ENCODE measurements around the gene GOLGA6C.
"Not testable (repeated sequence)": the region's sequence is repeated elsewhere in the genome, so short reads cannot be mapped to it uniquely, and the experiment has no call there.

GOLGA6C gene

DNA sequence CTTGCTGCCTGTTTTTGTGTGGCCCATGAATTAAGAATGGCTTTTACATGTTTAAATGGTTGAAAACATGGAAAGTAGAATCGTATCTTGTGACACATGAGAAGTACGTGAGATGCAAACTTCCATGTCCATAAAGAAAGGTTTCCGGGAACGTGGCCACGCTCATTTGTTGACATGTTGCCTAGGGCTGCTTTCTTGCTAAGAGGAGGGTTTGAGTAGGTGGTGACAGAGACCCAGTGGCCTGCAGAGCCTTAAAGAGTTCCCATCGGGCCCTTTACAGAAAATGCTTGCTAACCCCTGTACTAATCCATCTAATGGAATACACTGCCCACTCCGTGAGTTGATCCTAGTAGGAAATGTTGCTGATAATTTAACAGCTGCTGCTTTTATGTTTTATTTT, 31.0 kb upstream of the GOLGA6C start:
- DNase-seq (ENCODE audit: low read depth in 2 of 3, low spot score in 1 of 3), result not testable (repeated sequence)

DNA sequence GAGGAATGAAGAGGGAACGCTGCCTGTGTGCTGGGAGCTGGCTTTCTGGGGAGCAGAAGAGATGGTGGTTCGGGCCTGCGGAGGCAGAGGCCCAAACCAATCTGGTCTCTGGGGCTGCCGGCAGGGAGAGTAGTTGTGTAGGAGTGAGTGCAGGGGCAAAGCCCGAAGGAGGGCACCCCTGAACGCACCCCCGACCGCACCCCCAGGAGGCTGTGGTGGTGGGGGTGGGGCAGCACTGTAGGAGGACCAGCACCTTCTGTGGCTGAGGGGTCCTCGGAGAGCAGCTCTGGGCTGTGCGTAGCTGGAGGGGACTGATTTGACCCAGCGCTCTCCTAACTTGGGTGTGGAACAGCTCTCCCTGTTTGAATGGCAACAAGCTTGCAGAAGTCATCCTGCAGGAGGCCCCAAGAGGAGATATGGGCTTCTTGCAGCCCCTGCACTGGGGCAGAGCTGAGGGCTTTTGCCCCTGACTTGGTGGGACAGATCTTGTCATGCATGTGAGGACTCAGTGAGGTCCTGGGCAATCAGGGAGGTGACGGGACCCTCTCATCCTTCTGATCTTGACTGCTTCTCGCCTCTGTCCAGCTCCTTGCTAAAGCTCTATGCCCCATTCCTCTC, 30.4 kb upstream of the GOLGA6C start:
- no peak for DNase-seq (ENCODE audit: low read depth in 2 of 3, low spot score in 1 of 3)

DNA sequence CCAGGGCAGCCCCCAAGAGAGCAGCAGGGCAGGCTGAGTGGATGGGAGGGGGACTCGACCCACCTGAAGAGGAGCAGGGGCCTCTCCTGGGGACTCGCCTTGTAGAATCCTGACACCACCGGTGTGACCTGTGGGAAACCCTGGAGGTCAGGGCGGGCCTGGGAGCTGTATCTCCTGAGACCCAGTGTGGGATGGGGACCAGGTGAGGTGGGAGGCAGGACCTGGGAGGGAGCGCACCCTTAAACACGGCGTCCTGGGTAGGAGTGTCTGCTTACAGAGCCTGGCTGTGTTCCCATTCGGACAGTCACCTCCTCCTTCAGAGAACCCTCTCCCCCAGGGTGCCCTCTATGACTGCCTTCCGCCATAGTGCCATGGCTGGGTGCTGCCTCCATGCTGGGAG, 29.3 kb upstream of the GOLGA6C start:
- no peak for DNase-seq (ENCODE audit: low read depth in 2 of 3, low spot score in 1 of 3)

DNA sequence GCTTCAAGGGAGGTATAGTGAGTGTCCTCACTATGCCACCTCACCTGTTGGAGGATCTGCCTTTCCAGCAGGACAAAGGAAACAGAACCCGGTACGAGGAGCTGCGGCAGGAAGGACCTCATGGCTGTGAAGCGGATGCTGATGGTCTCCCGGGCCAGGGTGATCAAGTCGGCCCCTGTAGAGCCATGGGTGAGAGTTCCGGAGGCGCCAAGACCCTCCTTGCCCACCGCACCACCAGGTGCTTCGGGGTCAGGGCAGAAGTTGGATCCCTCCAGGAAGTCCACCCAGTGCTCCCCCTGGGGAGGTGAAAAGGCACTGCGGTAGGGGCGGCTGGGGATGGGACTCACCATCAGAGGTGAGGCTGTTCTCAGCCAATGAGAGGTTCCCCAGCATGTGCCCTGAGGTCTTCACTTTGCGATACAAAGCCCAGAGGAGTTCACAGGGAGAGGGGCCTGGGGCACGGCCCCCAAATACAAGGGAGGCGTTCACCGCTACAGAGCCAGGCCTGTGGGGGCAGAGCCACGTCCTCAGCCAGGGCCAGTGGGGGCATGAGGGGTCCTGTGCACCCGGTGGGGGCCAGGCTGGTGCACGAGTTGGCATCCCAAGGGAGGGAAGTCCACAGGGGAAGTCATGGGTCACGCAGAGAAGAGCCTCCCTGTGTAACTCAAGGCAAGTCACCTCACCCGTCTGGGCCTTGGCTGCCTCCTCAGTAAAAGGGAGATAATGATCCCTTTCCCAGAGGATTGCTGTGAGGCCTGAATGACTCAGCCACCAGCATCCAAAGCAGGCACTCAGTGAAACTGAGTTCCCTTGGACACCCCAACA, 28.7 kb upstream of the GOLGA6C start:
- no peak for DNase-seq (ENCODE audit: low read depth in 2 of 3, low spot score in 1 of 3)

DNA sequence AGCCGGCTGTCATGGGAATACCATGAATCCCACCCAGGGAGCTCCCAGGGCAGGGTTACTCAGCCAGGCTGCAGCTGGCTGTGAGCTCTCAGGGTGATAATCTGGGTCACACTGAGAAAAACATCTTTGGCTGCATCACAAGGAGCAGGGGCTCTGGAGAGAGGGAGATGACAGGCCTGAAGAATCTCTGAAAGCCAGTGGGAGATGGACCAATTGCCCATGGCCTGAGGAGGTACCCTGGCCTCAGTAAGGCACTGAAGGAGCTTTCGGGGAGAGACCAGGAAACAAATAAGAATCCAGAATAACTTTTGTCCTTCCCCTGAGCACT, 28.2 kb upstream of the GOLGA6C start:
- DNase-seq (ENCODE audit: low read depth in 2 of 3, low spot score in 1 of 3), result no peak

DNA sequence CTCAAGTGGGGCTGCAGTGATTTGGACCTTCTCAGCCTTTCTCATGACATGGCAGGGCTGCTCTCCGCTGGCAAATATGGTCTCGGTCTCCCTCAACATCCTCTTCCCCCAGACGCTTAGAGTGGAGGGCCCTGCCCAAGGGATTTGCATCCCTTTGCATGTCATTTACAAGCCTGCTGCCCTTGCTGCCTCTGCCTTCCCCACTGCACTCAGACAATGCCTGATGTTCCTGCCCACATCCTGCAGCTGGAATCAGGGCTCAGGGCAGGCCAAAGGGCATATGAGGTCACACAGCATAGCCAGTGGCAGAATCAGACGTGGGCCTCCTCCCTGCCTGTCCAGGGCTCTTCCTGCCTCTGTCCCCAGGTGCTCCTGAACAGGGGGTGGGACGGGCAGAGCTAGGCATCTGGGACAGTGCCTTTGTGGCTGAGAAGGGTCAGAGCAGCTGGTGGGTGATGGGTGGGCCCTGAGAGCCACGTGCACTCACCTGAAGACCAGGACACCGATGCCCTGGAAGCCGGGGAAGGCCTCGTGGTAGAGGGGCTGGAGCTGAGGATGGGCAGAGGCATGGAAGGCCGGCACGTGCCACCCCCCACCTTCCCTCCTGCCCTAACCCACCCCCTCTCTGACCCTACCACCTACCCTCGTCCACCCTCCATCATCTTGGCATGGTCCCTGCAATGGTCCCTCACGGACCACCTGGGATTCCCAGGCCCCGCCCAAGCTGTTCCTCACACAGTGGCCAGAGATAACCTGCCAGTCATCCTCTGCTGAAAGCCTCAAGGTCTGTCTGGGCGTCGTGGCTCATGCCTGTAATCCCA, 27.4 kb upstream of the GOLGA6C start:
- no peak for DNase-seq (ENCODE audit: low read depth in 2 of 3, low spot score in 1 of 3)

DNA sequence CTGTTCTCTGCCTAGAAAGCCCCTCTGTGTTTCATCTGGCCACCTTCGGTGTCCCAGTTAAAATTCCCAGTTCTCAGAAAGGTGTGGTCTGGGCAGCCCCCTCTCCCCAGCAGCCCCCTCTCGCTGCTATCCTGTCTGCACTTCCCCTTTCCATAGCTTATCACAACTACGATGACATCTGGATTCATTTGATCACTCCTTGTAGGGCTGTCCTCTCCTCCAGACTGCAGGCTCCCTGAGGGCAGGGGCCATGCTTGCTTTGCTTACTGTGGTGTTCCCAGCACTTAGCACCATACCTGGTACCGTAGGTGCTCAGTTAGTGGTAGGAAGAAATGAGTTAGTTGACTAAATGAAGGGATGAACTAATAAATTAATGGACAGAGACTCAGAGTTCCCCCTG, 26.3 kb upstream of the GOLGA6C start:
- DNase-seq (ENCODE audit: low read depth in 2 of 3, low spot score in 1 of 3), result no peak

DNA sequence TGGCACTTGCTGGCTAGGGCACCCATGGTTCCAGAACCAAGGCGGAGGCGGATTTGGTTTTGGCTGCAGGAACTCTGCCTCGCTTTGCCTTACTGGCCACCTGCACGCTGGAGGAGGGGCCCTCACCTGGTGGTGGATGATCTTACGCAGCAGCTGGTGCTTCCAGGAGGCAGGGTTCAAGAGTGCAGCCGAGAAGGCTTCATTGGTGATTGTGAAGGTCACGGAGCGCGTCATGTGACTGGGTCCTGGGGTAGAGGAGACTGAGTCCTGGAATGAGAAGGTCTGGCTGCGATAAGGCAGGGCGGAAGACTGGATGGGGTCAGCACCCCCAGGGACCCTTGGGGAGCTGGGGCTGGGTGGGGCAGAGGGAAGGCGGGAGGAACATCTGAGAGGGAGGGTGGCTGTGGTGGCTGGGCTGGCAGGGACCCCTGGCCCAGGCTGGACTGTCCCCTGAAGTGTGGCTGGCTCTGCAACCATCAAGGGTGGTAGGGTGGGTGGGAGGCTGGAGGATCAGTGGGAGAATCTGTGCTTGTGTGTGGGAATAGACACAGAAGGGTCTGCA, 25.8 kb upstream of the GOLGA6C start:
- DNase-seq (ENCODE audit: low read depth in 2 of 3, low spot score in 1 of 3), result no peak

DNA sequence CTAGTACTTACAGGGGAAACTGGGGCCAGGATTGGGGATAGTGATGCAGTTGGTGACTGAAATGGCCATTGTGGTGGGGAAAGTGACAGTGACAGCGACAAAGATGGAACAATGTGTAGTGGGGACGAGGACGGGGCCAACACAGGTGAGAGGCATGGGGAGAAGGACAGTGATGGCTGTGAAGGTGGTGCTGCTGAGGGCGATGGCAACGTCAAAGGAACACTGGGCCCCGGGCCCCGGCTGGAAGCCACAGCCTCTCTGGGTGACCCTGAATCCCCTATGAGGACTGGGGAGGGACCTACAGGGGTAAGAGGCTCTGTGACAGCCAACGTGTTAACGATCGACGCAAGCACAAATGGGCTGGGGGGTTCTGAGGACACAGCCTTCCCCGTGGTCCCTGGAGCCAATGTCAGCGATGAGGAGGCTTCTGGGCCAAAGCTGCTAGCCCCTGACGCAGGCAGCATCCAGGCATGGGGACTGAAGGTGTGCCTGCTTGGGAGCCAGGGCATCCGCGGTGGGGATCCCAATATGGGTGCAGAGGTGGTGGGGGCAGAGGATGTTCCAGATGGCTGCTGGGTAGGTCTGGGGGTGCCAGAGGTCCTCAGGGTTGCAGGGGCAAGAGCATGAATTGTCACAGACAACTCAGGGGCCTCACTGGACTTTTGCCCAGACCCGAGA, 25.2 kb upstream of the GOLGA6C start:
- no peak for DNase-seq (ENCODE audit: low read depth in 2 of 3, low spot score in 1 of 3)

DNA sequence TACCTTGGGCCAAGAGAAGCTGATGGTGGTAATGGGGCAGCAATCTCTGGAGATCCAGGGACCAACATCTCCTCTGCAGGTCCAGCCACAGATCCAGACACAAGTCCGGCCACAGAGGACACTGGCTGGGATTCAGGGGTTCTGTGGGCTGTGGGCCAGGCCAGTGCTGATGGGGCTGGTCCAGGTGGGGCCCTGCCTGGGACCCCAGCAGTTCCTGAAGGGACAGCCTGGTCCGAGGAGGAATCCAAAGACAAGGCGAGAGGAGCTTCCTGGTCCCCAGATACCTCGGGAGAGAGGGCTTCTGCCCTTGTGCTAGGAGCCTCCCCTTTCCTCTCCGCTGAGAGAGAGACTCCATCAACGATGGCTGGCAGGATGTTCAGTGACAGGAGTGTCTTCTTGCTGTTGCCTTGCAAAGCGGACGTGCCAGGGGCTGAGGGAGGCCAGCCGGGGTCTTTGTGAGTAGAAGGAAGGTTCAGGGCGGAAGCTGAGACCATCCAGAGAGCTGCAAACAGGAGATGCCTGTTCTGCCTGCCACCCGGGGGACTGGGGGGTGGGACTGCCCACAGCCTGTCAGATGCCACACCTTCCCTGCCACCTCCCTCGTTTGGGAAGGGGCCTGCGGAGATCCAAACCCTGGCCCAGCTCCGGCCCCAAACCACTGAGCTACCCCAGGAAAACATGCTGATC, 24.5 kb upstream of the GOLGA6C start:
- no peak for DNase-seq (ENCODE audit: low read depth in 2 of 3, low spot score in 1 of 3)

DNA sequence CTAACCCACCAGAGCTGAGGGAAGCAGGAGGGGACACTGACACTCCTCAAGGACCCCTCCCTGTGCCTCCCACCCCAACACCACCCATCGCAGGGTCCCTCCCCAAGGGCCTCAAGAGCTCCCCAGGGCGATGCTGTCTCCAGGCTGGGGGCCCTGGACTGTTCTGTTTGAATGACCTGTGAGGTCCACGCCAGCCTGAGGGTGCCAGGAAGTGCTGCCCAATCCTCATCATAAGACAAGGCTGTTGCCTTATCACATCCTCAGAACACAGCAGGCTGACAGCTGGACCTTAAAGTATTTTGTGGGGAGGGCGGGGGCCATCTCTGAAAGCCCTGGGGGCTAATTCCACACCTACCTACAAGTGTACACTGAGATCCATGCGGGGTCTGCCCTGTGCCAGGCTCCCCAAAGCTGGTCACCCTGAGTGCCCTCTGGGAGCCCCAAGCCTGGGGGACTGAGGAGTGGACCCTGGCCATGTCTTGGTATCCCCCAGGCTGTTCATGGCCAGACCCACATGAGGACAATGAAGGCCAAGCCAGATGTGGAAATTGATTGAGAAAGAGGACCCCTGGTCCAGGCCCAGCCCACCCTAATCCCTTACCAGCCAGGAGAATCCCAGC, 23.8 kb upstream of the GOLGA6C start:
- no peak for DNase-seq (ENCODE audit: low read depth in 2 of 3, low spot score in 1 of 3)

DNA sequence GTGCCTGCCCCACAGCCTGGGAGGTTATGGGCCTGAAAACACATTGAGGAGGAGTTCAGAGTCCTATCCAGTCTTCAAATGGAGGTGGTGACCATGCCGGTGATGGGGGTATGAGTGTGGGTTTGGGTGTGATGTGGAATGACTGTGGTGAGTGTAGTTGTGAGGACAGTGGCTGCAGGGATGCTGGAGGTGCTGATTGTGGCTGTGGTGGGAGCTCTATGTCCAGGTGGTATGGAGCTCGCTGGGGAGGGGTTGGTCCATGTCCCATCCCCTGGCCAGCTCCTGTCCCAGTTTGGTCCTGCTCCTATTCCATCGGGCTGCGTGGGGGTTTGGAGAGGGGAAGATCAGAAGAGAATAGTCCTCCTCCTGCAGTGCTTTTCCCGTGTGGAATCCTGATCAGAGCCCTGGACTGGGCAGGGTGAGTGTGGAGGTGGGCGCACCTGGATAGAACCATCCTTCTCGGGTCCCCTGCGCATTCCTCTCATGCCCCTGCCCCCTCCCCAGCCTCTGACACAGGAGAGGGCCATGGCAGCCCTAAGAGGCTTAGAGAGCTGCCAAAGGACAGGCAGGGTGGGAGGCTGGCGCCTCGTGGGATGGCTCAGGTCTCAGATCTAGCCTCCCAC, 23.0 kb upstream of the GOLGA6C start:
- DNase-seq (ENCODE audit: low read depth in 2 of 3, low spot score in 1 of 3), result no peak

DNA sequence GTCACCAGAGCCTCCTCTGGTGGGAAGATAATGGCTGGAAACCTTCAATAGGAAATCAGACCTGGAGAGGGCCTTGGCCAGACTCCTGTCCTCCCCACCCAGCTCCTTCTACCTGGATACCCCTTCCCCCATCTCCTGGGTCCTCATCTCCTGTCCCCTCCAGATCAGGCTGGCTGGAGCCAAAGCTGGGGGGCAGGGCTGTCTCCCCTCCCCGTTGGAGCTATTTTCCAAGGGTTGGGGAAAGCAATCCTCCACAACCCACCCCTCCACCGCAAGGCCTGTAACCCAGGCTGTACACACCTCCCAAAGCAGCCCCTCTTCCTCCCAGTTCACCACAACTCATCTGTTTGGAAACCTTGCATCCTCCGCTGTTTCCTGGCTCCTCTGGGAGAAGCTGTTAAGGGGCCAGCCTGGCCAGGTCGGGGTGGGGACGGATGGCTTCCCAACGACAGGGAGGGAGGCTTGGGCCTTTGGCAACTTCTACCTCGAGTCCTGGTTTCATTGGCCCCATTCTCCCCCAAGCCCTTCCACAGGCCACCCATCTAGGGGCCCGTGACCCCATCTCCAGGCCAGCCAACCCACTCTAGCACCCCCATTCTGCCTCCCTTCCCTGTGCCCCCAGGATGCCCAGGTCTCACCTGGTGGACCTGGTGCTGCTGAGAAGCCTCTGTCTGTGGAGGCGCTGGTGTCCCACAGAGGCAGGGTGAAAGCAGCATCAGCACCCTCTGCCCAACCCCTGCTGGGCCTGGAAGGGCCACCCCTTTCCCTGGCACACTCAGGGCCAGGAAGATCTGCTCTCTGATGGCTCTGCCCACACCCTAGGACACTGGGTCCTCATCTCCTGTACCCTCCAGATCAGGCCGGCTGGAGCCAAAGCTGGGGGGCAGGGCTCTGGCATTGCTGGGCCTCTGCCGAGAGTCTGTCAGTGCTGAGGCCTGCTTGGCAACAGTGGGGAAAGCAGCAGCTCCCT, 22.1 kb upstream of the GOLGA6C start:
- DNase-seq (ENCODE audit: low read depth in 2 of 3, low spot score in 1 of 3), result no peak

DNA sequence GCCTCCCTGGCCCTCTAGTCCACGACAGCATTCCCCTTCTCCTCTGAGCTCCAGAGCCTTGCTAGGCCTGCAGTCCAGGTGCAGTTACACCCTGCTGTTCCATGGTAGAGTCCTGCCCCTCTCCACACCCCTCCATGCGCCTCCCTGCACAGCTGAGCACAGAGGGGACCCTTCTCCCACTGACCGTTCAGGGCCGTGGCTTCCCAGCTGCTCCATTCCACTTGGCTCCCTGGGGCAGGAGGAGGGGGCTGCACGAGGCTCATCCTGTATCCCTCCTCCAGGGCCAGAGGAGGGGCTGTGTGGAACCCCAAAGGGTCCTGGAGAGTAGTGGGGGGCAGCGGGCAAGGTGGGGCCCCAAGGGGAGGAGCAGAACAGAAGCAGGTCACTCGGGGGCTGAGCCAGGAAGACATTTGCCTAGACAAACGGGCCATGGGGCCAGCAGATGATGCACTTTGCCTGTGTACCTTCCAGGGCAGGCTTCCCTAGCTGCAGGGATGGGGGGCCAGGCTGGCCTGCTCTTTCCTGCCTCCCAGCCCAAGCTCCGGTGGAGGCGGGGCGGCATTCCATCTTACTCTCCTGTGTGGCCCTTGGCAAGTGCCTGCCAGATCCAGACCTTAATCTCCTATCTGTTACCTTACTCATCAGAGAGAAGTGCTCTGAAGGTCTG, 20.7 kb upstream of the GOLGA6C start:
- DNase-seq (ENCODE audit: low read depth in 2 of 3, low spot score in 1 of 3), result no peak

DNA sequence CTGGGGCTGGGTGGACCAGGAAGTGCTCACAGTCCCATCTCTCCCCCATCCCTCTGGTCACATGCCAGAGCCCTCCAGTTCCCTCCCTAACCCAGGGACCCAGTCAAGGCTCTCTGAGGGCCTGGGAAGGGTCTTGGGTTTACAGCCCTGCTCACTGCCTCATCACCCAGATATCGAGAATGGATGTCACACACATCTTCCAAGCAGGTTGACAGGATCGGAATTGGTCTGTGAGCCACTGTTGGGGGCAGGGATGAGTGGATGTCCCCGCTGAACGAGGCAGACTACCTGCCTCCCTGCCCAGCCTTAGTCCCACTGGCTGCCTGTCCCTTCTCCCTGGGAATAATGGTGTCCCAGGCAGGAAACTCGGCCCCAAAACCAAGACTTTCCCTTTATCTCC, 20.0 kb upstream of the GOLGA6C start:
- no peak for DNase-seq (ENCODE audit: low read depth in 2 of 3, low spot score in 1 of 3)

DNA sequence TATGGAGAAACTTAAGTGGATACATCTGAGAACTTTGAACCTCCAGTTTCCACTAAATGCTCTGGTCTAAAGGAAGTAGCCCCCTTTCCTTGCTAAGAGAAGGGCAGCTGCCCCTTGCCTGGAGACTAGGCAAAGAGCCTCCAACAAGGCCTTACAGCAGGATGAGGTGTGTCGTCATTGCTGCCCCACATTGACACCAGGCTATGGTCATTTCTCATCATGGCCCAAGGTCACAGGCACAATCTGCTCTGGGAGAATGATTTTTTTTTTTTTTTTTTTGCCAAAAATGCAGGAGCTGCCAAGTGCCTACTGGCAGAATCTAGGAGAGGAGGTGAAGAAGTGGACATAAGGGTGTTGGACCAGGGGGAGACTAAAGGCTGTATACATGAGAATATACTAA, 12.4 kb upstream of the GOLGA6C start:
- not testable (repeated sequence) for DNase-seq (ENCODE audit: low read depth in 2 of 3, low spot score in 1 of 3)

DNA sequence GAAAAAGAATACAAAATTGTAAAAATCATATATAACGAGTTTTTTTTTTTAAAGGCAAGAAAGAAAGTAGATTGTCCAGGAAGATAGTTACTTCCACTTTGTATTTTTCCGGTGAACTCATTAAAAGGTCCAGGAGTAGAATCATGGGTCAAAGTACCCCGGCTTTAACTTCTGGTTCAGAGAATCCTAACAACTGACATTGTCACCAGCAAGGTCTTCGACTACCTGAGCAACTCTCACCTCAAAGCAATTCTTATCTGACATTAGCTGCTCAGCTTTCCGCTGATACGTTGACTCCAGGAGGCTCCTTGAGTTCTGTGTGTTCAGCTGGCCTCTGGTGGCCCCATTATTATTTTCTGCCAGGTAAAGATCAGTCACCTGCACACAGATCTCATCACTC, 9.1 kb upstream of the GOLGA6C start:
- DNase-seq (ENCODE audit: low read depth in 2 of 3, low spot score in 1 of 3), result not testable (repeated sequence)

DNA sequence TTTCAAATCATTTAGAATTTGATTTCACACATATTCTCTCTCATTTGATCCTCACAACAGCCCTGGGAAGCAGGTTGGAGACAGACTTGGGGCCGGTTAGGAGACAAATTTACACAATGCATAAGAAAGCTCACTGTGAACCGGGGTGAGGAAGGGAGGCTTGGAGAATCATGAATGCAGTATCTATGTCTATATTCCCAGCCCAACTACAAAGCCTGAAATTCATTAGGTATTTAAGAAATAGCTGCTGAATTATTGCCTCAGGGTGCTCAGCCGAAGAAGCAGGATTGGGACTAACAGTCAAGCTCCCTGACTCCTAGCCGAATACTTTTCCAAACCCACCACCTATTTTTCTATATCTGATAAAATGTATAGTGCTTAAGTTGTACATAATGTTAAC, 8.4 kb upstream of the GOLGA6C start:
- DNase-seq (ENCODE audit: low read depth in 2 of 3, low spot score in 1 of 3), result no peak

Measured in stimulated activated CD4-positive, alpha-beta T cell treated with anti-CD3 and anti-CD28 coated beads, Interleukin-12 subunit alpha, Interleukin-12 subunit beta, amount 100 ng/mL, for 48 hours (primary cell).